GM19452 (cell line): ENCODE data around the gene NEU1.
"Not testable (repeated sequence)": the region's sequence is repeated elsewhere in the genome, so short reads cannot be mapped to it uniquely, and the experiment has no call there.

Experiments
- ATAC-seq: cut with Tn5 transposase; IDR thresholded peaks from one replicate; pipeline ENCODE4 v1.9.1; 2021; ENCODE audit not compliant: unreplicated experiment

NEU1 gene

DNA sequence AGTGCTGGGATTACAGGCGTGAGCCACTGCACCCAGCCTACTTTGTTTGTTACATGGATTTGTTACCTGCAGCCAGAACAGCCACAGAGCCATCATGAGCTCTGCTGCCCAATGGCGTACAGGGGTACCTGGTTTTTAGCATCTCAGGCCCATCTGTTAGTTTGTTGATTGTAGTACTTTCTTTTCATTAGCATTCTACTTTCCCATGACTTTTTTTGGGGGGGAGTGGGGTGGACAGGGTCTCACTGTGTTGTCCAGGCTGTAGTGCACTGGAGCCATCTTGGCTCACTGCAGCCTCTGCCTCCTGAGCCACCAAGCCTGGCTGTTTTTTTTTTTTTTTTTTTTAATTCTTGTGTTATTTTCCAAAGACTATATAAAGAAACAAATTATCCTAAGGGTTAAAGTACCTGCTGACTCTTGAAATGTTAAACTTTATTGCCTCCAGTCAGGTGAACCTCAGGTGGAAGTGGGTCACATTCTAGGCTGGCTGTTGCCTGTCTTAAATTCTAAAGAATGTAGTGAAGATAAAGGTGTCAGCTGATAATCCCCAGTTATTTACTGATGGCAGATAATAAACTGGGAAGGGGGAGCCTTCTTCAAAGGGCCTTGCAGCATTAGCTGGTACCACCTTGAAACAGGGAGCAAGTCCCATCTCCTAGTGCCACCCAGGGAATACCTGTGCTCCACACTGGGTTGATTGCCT lies 15.2 kb downstream of the NEU1 start:
- ATAC-seq: no peak

DNA sequence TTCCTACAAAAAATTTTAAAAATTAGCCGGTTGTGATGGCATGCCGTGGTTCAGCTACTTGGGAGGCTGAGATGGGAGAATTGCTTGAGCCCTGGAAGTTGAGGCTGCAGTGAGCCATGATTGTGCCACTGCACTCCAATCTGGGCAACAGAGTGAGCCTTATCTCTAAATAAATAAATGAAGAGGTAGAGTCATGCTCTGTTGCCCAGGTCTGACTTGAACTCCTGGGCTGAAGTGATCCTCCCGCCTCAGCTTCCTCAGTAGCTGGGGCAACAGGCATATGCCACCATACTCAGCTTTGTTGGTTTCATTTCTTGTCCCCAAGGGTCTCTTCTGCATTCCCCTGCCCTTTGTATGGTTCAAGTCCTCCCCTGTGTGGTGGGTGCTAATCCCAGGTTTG lies 18.1 kb downstream of the NEU1 start:
- no peak for ATAC-seq

DNA sequence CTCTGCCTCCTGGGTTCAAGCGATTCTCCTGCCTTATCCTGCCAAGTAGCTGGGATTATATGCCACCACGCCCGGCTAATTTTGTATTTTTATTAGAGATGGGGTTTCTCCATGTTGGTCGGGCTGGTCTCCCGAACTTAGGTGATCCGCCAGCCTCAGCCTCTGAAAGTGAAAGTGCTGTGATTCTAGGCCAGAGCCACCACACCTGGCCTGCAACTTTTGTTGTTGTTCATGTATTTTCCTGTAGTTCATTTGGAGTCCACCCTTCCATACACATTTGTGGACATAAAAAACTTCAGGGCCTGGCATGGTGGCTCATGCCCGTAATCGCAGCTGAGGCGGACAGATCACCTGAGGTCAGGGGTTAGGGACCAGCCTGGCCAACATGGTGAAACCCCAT lies 20.6 kb downstream of the NEU1 start:
- ATAC-seq: no peak

DNA sequence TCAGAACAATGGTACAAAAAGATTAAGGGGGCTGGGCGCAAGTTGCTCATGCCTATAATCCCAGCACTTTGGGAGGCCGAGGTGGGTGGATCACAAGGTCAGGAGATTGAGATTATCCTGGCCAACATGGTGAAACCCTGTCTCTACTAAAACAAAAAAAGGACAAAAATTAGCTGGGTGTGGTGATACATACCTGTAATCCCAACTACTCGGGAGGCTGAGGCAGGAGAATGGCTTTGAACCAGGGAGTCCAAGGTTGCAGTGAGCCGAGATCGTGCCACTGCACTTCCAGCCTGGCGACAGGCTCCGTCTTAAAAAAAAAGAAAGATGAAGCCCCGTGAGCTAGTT lies 22.9 kb downstream of the NEU1 start:
- ATAC-seq: not testable (repeated sequence)

DNA sequence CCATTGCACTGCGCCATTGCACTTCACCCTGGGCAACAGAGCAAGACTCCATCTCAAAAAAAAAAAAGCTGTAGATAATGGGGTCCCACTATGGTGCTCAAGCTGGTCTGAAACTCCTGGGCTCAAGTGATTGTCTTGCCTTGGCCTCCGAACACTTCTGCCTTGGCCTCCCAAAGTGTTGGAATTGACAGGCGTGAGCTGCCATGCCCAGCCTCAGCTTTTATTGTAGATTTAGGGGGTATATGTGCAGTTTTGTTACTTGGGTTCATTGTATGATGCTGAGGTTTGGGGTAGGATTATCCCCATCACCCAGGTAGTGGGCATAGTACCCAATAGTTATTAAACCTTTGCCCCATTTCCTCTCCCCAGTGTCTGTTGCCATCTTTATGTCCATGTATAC lies 23.7 kb downstream of the NEU1 start:
- no peak for ATAC-seq

DNA sequence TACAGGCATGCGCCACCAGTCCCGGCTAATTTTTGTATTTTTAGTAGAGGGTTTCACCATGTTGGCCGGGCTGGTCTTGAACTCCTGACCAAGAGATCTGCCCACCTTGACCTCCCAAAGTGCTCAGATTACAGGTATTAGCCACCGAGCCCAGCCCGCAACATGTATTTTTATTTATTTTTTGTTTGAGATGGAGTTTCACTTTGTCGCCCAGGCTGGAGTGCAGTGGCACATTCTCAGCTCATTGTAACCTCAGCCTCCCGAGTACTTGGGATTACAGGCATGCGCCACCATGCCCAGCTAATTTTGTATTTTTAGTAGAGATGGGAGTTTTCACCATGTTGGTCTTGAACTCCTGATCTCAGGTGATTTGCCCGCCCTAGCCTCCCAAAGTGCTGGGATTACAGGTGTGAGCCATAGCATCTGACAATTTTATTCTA lies 24.5 kb downstream of the NEU1 start:
- not testable (repeated sequence) for ATAC-seq

DNA sequence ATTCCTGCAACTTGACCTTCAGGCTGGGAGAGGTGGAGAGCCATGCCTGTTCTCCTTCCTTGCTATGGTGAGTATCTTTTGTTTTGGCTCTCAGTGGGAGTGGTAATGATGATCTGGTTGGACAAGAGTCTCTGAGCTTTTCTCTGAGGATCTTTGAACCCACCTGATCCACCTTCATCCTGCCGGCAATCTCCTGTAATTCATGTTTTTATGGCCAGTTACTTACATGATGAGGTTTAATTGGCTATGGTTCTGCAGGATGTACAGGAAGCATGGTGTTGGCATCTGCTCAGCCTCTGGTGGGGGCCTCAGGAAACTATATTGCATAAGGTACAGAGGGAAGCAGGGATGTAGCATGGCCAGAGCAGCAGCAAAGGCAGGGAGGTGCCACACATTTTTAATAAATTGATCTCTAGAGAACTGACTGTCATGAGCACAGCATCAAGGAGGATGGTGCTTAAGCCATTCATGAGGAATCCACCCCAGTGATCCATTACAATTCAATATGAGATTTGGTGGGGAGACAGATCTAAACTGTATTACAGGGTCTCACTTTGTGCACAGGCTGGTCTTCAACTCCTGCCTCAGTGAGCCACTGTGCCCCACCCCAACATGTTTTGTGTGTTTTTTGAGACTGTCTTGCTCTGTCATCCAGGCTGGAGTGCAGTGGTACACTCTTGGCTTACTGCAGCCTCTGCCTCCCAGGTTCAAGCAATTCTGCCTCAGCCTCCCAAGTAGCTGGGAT lies 25.1 kb downstream of the NEU1 start:
- no peak for ATAC-seq

DNA sequence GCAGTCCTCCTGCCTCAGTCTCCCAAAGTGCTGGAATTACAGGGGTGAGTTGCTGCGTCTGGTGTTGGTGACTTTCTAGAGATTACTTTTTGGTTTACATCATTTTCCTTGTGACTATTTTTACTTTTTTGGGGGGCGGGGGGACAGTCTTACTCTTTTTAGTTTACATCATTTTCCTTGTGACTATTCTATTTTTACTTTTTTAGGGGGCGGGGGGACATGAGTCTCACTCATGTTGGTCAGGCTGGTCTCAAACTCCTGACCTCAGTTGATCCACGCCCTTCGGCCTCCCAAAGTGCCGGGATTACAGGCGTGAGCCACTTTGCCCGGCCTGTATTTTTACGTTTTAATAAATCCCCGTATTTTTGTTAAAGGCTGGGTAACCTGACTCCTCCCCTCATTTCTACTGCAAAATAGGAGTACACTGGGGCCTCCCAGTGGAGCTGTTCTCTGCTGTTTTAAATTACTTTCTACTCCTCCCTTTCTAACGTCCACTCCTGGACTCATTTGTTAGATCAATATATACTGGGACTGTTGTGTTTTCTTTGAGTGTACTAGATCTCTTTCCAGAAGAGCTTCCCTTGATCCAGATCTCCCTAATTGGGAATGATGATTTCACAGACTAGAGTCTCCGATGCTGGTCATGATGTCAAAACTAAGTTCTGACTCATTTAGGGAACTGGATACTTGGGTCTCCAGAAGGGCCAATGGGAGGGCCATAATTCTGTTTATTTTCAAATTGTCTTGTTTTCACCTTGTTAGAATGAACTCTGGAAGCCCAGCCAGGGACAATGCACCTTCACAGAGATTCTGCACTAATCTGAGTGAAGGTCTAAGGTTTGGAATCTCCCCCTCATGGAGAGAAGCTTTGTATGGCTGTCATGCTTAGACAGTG lies 25.9 kb downstream of the NEU1 start:
- no peak for ATAC-seq

DNA sequence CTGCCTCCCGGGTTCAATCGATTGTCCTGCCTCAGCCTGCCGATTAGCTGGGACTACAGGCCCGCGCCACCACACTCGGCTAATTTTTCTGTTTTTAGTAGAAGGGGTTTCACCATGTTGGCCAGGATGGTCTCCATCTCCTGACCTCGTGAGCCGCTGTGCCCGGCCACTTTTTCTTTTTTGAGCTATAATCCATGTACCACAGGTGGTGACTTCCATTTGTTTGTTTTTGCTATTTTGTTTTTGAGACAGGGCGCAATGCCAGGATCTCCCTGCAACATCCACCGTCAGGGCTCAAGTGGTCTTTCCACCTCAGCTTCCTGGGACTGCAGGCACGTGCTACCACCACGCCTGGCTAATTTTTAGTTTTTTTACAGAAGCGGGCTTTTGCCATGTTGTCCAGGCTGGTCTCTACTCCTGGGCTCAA lies 26.6 kb downstream of the NEU1 start:
- no peak for ATAC-seq

DNA sequence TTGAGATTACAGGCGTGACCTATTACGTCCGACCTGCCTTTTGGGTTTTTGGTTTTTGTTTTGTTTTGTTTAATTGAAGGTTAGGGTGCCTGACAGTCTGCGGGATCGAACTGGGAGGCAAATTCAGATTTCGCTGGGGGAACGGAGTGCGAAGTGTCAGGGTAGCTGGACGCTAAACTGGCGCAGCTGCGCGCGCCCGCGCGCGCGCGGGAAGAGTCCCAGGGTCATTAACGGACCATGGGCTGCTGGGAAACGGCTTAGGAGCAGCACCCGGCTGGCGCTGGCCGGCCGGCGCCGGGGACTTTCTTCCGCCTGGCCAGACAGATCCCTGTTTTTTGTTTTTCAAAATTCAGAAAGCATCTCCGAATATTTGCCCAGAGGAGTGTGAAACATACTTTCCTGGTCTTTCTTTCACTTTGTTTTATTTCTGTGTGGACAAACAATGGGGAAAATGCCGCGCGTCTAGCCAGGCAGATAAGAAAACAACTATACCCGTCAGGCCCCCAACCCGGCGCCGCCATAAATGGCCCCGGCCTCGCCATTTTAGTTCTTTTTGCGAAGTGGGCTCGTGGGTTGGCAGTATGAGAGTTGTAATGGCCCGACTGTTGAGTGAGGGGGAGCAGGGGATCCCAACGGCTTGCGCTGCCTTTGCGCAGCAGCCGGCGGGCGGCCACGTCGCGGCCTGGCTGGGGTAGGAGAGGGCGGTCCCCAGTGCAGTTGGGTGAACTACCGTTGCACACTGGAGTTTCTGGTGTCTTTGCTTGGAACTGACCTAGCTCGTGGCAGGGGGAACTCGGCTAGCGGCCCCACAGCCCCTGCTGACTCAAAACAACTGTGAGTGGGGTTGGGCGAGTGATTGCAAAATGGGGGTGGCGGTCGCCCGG lies 28.0 kb downstream of the NEU1 start:
- peak; percentile 45 for ATAC-seq

DNA sequence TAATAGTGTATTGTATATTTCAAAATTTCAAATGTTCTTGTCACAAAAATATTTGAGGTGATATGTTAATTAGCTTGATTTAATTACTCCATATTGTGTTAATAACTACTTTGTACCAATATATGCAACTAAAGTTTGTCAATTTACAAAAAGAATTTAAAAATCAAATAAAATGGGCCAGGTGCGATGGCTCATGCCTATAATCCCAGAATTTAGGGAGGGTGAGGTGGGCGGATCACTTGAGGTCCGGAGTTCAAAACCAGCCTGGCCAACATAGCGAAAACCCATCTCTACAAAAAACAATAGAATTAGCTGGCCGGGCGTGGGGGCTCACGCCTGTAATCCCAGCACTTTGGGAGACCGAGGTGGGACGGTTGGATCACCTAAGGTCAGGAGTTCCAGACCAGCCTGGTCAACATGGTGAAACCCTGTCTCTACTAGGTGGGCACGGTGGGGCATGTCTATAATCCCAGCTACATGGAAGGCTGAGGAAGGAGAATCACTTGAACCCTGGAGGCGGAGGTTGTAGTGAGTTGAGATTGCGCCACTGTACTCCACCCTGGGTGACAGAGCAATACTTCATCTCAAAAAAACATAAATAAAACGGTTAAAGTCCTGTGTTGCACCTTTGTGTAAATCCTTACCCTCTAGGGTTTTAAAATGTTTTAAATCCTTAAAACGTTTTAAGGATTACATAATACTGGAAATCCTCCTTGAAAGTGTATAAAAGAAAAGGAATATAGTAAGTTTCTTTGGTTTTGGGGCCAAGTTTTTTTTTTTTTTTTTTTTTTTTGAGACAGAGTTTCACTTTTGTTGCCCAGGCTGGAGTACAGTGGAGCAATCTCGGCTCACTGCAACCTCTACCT lies 31.0 kb downstream of the NEU1 start:
- no peak for ATAC-seq

DNA sequence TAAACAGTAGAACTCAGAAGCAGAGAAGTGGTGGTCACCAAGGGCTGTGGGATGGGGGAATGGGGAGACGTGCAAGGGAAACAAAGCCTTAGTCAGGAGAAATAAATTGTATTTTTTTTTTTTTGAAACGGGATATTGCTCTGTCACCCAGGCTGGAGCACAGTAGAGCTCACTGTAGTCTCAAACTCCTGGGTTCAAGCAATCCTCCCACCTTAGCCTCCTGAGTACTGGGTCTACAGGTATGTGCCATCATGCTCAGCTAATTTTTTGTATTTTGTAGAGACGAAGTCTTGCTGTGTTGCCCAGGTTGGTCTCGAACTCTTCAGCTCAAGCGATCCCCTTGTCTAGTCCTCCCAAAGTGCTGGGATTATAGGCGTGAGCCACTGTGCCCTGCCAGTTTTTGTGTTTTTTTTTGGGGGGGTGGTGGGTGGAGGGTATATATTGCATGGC lies 31.7 kb downstream of the NEU1 start:
- ATAC-seq: no peak

DNA sequence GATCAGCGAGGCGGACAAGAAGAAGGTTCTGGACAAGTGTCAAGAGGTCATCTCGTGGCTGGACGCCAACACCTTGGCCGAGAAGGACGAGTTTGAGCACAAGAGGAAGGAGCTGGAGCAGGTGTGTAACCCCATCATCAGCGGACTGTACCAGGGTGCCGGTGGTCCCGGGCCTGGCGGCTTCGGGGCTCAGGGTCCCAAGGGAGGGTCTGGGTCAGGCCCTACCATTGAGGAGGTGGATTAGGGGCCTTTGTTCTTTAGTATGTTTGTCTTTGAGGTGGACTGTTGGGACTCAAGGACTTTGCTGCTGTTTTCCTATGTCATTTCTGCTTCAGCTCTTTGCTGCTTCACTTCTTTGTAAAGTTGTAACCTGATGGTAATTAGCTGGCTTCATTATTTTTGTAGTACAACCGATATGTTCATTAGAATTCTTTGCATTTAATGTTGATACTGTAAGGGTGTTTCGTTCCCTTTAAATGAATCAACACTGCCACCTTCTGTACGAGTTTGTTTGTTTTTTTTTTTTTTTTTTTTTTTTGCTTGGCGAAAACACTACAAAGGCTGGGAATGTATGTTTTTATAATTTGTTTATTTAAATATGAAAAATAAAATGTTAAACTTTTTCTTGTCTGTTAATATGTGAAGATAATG lies 32.9 kb downstream of the NEU1 start:
- no peak for ATAC-seq

DNA sequence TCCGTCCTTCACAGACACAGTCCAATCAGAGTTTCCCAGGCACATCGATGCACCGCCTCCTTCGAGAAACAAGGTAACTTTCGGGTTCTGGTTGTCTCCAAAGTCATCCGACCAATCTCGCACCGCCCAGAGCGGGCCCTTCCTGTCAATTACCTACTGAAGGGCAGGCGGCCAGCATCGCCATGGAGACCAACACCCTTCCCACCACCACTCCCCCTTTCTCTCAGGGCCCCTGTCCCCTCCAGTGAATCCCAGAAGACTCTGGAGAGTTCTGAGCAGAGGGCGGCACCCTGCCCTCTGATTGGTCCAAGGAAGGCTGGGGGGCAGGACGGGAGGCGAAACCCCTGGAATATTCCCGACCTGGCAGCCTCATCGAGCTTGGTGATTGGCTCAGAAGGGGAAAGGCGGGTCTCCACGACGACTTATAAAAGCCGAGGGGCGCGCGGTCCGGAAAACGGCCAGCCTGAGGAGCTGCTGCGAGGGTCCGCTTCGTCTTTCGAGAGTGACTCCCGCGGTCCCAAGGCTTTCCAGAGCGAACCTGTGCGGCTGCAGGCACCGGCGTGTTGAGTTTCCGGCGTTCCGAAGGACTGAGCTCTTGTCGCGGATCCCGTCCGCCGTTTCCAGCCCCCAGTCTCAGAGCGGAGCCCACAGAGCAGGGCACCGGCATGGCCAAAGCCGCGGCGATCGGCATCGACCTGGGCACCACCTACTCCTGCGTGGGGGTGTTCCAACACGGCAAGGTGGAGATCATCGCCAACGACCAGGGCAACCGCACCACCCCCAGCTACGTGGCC lies 35.1 kb downstream of the NEU1 start, which contains the start of gene HSPA1B:
Gene HSPA1B (plus strand): TSS at position 453 of the 794 bp plus-strand sequence. CDS start 213 bp downstream, at position 666.
- ATAC-seq: peak; percentile 61

DNA sequence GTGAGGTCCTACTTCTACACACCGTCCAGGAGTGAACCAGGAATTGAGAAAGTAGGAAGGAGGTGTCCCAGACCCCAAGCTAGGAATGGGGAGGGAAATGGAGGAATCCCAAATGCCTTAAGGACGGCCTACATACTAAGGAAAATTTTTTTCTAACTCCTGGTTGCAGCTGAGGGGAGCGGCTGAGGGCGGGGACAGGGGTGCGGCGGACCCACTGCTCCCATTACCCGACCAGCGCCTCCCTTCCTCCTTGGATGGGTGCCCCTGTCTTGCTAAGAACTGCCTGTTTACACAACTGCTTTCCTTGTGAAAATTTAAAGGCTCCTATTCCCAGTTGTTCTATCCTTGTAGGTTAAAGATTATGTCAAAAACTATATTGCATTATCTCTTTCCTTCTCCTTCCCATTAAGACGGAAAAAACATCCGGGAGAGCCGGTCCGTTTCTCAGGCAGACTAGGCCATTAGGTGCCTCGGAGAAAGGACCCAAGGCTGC lies 35.8 kb downstream of the NEU1 start:
- no peak for ATAC-seq

DNA sequence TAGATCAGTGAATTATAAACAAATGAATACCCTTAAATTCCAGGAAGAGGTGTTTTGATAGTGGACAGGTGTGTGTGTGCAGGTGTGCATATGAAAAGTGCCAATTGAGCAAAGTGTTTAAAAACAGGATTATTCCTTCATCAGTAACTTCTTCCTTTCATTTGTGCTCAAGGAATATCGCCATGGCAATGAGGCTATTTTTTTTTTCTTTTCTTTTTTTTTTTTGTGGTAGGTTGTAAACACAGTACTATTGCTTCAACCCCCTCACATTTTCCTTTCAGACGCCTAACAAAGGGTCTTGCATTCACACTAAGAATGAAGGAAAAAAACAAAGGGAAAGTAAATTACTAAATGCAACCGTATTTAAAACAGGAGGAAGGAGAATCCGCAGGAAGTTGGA lies 37.1 kb downstream of the NEU1 start:
- no peak for ATAC-seq

DNA sequence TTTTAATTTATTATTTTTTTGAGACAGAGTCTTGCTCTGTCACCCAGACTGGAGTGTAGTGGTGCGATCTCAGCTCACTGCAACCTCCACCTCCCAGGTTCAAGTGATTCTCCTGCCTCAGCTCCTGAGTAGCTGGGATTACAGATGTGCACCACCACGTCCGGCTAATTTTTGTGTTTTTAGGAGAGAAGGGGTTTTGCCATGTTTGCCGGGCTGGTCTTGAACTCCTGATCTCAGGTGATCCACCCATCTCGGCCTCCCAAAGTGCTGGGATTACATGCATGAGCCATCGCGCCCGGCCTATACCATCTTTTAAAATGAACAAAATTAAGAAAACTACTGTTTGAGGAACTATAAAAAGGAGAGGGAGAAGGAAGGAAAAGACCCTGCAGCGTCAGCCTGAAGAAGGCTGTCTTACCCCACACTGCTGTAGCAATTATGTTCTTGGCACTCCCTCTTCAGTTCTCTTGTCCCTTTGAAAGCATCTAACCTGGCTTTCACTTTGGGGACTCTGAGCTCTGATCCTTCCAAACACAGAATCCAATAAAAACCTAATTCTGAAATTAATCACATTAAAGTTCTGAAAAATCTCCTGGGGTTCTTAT lies 38.9 kb downstream of the NEU1 start:
- not testable (repeated sequence) for ATAC-seq
